D721Med (cell line): ENCODE data around the gene WDR17.

Experiments used
- DNase-seq: peaks from one replicate; pipeline ENCODE4 v3.0.0; 2011; ENCODE audit warnings: low spot score; ENCODE audit not compliant: insufficient read length
- FAIRE-seq: peaks from 2 replicates; lab custom pipeline; 2011; peaks lifted over from hg19 to GRCh38; lab: Jason Lieb, UNC
- TF ChIP-seq, protein P1 (sequence below): IDR thresholded peaks from 2 replicates; pipeline ENCODE4 v1.5.1; 2012; ENCODE audit warnings: mild to moderate bottlenecking, control low read depth; ENCODE audit not compliant: insufficient read depth; ENCODE audit errors: missing control alignments

The WDR17 gene

DNA sequence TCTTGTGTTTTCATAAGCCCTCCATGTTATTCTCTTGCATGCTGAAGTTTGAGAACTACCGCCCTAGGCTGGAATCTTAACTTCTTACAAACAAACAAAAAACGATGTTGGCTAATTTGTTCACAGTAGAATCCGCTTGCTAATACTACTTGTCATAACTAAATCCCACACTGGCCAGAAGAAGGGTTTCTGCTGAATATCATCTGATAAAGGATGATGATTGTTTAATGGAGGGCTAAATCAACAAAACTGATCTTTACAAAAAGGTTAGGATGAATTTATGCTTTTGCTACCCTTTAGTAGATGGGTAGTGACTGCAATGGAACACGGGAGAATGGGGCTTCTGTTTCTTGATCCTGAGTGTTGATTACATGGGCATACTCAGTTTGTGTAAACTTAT is 87.5 kb downstream of the WDR17 start:
- DNase-seq (no peak), FAIRE-seq (no peak)
- TF ChIP-seq, protein P1, sequence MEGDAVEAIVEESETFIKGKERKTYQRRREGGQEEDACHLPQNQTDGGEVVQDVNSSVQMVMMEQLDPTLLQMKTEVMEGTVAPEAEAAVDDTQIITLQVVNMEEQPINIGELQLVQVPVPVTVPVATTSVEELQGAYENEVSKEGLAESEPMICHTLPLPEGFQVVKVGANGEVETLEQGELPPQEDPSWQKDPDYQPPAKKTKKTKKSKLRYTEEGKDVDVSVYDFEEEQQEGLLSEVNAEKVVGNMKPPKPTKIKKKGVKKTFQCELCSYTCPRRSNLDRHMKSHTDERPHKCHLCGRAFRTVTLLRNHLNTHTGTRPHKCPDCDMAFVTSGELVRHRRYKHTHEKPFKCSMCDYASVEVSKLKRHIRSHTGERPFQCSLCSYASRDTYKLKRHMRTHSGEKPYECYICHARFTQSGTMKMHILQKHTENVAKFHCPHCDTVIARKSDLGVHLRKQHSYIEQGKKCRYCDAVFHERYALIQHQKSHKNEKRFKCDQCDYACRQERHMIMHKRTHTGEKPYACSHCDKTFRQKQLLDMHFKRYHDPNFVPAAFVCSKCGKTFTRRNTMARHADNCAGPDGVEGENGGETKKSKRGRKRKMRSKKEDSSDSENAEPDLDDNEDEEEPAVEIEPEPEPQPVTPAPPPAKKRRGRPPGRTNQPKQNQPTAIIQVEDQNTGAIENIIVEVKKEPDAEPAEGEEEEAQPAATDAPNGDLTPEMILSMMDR: no peak

- FAIRE-seq: no peak
- TF ChIP-seq, protein P1: no peak
- no peak for DNase-seq
Observed at GRCh38 chr4:176156656-176157055, 91.0 kb downstream of the WDR17 start.

DNA sequence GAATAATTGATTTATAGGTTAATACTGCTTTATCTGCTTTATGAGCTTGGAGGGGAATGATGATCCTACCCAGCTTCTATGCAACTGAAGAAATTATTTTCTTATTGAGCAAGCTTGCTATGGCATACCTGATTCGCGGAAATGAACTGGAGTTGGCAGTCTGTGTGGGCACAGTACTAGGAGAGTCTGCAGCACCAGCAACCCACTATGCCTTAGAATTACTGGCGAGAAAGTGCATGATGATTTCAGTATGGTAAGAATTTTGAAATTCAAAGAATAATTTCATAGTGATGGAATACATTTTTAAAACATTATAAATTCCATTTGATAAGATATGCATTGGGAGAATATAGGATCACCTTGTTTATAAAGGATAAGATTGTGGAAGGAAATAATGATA is 97.4 kb downstream of the WDR17 start:
- TF ChIP-seq, protein P1: no peak
- DNase-seq (no peak), FAIRE-seq (no peak)

DNA sequence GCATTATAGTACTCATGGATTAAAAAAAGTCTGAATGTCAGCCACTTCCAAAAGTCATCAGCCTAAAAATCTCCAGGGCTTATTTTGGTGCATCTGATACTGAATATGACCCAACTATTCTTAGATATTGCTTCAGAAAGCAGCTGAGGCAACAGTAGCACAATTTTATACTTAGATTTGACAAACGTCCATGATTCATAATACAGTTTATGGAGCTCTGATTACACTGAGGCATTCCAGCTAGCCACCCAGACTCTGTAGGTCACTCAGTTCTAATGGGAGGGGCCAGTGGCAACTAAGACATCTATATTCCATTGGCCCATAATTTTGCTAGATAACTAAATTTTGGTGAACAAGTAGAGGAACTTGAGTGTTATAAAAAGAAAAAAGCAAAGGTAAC is 119.4 kb downstream of the WDR17 start:
- DNase-seq: no peak
- TF ChIP-seq, protein P1: no peak
- FAIRE-seq: no peak

GRCh38 chr4:176186067-176186466 is 120.4 kb downstream of the WDR17 start:
- DNase-seq (no peak), FAIRE-seq (no peak)
- TF ChIP-seq, protein P1: no peak

GRCh38 chr4:176186671-176187395 is 121.2 kb downstream of the WDR17 start:
- no peak for DNase-seq
- TF ChIP-seq, protein P1: no peak
- FAIRE-seq: no peak

DNA sequence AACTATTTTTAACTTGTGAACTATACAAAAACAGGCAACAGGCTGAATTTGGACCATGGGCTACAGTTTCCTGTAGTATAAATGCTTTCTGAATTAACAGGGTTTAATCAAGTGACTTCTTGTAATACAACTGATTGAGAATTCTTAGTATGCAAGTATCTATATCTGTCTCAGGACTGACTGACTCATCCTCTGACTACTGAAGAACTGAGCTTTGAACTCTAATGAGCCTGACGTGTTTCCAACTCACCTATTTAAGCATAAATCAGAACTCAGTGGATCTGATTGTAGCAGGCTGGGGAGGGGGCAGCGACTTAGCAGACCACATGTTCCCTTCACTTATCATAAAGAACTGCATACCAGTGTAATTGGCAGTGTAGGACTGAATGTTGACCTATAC is 122.0 kb downstream of the WDR17 start:
- TF ChIP-seq, protein P1: no peak
- FAIRE-seq (no peak), DNase-seq (no peak)
